Measurements from ENCODE around the gene DUSP22. TPM values are rescaled to one million over a fixed set of nuclear protein-coding genes. Genes with fewer than 3 reads are reported as not detected.

The DUSP22 gene
- total and polyA plus RNA-seq, 2 experiments from 2014 or later = 12.8 to 36.8 TPM

GRCh38 chr6:397604-398003 is 105.3 kb downstream of the DUSP22 start:
- peaks cover 34% of the 10 kb centered on the region for H3K27me3 Mint-ChIP-seq (ENCODE audit: insufficient read depth, low read depth, poor library complexity)
- peaks cover 34% of the 10 kb centered on the region for H3K27me3 ChIP-seq (ENCODE audit: insufficient read depth)

More at GRCh38 chr6:397604-398003, 105.3 kb downstream of the DUSP22 start:
- Histone ChIP-seq H3K9me2 (ENCODE audit: insufficient read depth) (no peaks in the 10 kb centered on the region), H3K4me3 (no peak overlapping the region), H2AFZ (no peak overlapping the region), H3K36me3 (ENCODE audit: insufficient read depth) (no peaks in the 10 kb centered on the region), H4K20me1 (replicated peaks; ENCODE audit: insufficient read depth) (no peaks in the 10 kb centered on the region; the same call in 1 of the 2 replicates), H3K4me1 (ENCODE audit: insufficient read depth) (peaks cover 5% of the 10 kb centered on the region; the same call in 1 of the 2 replicates), H3K27ac (ENCODE audit: low read depth) (no peak overlapping the region), H3K4me2 (no peak overlapping the region), H3F3A (replicated peaks; ENCODE audit: low read depth) (no peaks in the 10 kb centered on the region), H3K79me2 (replicated peaks; ENCODE audit: insufficient read depth) (no peaks in the 10 kb centered on the region)
- no peak for ATAC-seq
- TF ChIP-seq CTCF (conservative IDR thresholded peaks at IDR 0.05; ENCODE audit: low read depth in 2 of 2) = no peak
- no peak for TF ChIP-seq STAT1 (IDR thresholded peaks at IDR 0.05; ENCODE audit: unreplicated experiment)
- no peak for TF ChIP-seq ZNF462 (CRISPR knock-in tag; IDR thresholded peaks at IDR 0.05)
- no peak for TF ChIP-seq EZH2phosphoT487 (IDR thresholded peaks at IDR 0.05; ENCODE audit: unreplicated experiment)
- DNase-seq (ENCODE audit: low spot score) = no peak
- H3K9me3 Mint-ChIP-seq = peaks cover 4% of the 10 kb centered on the region; the same call in 2 of the 3 replicates
- peaks cover 7% of the 10 kb centered on the region for H3K4me1 Mint-ChIP-seq
- peaks cover 4% of the 10 kb centered on the region; the same call in 1 of the 3 replicates for H3K36me3 Mint-ChIP-seq (ENCODE audit: low read depth)
- H3K27ac Mint-ChIP-seq = no peak overlapping the region
- no peak overlapping the region for H3K4me3 Mint-ChIP-seq
